HG03342 (cell line): ENCODE results near the gene ACSF2.
"Not testable (repeated sequence)": the region's sequence is repeated elsewhere in the genome, so short reads cannot be mapped to it uniquely, and the experiment has no call there.

ENCODE experiments used
- ATAC-seq: cut with Tn5 transposase; IDR thresholded peaks from one replicate; pipeline ENCODE4 v1.9.1; 2021; ENCODE audit warnings: mild to moderate bottlenecking, moderate library complexity; ENCODE audit not compliant: unreplicated experiment

The ACSF2 gene

GRCh38 chr17:50461550-50462132 lies 35.6 kb downstream of the ACSF2 start:
- no peak for ATAC-seq

- ATAC-seq, result no peak
Observed at GRCh38 chr17:50462446-50462845, 36.4 kb downstream of the ACSF2 start.

DNA sequence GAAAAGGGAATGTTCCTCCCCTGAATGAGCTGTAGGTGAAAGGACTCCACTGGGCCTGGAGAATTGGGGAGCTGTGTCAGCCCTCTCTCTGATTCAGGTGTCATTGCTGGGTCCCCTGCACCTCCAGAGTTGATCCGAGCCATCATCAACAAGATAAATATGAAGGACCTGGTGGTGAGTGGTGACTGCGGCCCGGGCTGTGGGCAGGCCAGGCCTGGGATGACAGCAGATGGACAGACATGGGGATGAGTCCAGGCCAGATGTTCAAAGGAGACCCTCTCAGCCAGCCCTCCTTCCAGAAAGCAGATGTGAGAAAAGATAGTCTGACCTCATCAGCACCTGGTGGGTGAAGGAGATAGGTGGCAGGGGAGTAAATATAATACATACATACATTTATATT lies 38.1 kb downstream of the ACSF2 start:
- ATAC-seq, result no peak

- ATAC-seq, result no peak
Observed at GRCh38 chr17:50464736-50465135, 38.7 kb downstream of the ACSF2 start.

- no peak for ATAC-seq
Observed at GRCh38 chr17:50465171-50465570, 39.2 kb downstream of the ACSF2 start.

GRCh38 chr17:50465635-50466034 lies 39.6 kb downstream of the ACSF2 start:
- no peak for ATAC-seq

DNA sequence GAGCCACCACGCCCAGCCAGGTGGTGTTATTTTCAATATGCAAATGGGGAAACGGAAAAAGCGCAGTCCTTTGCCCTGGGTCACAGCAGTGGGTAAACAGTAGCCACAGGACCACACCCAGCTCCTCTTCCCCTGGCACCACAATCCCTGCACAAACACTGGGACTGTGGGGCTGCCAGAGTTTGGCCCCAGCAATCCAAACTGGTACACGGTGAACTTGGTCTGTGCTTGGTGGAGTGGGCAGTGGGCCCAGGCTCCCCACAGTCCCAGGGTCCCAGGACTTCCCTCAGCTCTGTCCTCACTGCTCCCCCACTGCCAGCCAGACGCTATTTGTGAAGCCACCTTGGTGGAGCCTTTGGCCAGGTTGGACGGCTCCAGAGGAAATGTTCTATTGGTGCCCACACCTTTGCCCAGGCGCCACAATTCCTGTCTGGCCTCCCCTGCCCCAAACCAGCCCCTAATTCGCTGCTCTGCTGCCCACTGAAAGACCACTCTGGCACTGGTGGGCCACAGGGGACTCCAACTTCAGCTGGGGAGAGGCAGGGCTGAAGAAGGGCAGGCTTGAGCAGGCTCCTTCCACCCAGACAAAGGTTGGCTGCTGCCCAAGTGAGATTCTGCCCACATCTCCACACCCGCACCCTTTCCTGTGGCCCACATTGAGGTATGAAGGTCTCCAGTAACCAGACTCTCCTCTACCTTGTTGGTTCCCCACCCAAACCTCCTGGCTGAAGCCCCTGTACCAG lies 40.5 kb downstream of the ACSF2 start:
- ATAC-seq, result no peak

DNA sequence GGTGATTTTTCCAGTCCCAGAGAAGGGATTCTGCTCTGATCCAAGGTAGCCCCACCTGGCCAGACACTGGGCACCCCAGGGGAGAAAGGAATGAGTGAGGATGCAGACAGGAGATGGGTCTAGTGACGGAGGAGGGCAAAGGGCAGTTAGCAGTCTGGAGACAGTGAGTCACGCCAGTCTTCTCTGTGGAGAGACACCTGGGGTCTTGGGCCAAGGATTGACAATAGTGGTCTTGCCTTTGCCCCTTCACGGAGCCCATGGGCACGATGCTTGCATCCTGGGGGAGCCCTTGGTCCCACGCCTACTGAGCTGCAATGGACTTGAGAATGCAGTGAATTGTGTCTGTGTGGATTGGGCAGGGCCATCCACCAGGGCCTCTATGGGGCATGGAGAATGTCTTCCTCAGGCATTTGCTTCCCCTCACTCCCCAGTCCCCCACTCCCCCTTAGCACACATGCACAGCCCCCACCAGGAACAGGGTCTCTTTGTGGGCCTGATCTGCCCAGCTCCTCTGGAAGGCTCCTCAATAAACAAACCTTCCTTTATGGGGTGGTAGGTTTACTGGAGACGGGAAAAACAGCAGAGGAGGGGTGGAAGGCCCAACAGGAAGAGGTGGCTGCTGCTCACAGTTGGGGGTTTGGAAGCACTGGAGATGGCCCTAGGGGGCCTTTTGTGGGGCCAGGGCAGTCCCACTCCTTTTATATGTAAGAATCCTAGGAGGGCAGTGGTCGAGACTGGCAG lies 41.3 kb downstream of the ACSF2 start:
- no peak for ATAC-seq

GRCh38 chr17:50467855-50468303 lies 41.9 kb downstream of the ACSF2 start:
- ATAC-seq, result no peak

GRCh38 chr17:50468304-50469207 lies 42.5 kb downstream of the ACSF2 start, which contains the start of gene CHAD:
Gene CHAD (minus strand): TSS chr17:50468880. CDS start chr17:50468813, 67 bp downstream.
- no peak for ATAC-seq

DNA sequence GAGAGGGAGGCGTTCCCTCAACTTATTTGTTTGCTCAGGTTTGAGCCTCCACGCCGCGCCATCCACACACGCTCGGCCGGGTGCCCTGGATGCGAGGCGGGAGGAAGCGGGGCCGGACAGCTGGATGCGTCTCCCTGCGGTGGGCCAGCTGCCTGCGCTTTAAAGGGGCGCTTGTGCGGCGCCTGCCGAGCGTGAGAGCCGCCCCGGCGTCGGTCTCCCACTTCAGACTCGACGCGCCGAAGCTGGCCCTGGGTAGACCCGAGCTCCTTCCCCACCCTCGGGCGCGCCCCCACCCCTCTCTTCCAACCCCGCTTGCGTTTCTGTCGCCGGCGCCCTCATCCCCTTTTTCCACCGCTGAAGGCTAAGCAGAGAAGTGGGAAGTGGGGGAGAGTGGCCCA lies 43.2 kb downstream of the ACSF2 start:
- no peak for ATAC-seq

GRCh38 chr17:50469671-50470305 lies 43.8 kb downstream of the ACSF2 start:
- no peak for ATAC-seq

DNA sequence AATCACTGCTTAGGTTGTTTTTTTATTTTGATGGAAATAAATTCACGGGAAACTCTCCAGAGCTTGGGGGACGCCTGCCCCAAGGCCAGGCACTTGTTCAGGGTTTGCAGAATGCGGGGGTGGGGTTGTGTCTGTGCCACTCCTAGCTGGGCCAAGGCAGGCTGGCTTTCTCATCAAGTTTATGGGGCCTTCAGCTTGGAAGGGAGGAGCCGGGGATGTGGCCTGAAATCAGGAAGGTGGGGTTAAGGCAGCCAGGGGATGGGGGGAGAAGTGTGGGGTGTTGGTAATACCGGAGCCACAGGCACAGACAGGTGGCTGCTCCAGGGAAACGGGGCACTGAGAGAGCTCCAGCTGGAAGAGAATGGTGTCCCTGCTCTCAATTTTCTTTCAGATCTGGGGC lies 44.4 kb downstream of the ACSF2 start:
- no peak for ATAC-seq

DNA sequence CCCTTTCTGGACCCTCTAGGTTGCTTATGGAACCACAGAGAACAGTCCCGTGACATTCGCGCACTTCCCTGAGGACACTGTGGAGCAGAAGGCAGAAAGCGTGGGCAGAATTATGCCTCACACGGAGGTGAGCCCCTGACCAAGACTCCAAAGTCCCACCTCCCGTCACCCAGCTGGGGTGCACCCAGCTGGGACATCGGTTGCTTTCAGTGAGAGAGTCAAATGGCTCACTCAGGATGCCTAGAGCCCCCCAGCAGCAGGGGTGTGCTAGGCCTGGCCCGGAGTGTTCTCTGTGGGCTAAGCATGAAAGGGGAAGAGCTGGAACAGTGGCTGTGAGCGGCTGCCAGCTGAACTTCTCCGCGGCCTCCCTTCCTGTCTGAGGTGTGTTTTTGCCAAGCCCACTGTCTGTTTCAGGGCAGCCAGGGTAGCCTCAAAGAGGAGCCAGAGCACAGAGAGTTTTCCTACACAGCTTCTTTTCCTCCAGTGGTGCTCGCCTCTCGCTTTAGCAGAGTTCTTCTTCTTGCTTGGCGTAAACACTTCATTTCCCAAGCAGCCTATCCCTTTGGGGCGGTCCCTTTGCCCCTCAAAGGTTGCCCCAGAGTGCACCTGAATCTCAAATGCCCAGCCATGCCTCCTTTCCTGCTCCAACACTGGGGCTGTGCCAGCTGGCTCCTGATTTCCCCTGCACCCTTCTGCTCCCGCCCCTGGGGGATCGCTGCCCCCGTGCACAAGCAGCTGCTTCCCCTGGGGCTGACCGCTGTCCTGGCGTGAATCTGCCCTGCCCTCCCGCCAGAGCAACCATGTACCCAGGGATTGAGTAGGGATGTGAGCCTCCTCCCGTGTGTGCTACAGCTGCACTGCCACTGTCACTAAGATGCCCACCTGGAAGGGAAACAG lies 45.2 kb downstream of the ACSF2 start:
- no peak for ATAC-seq

DNA sequence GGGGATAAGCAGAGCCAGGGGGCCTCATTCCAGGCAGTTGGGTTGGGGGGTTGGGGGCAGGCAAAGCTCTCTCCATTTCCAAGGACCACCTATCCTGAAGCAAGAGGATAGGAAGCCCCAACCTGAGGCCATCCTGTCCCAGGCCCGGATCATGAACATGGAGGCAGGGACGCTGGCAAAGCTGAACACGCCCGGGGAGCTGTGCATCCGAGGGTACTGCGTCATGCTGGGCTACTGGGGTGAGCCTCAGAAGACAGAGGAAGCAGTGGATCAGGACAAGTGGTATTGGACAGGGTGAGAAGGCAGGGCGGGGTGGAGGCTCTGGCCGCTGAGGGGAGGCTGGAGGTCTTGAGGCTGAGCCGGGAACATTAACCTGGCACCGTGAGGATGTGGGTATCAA lies 46.3 kb downstream of the ACSF2 start:
- no peak for ATAC-seq

GRCh38 chr17:50472761-50473161 lies 46.7 kb downstream of the ACSF2 start:
- not testable (repeated sequence) for ATAC-seq

DNA sequence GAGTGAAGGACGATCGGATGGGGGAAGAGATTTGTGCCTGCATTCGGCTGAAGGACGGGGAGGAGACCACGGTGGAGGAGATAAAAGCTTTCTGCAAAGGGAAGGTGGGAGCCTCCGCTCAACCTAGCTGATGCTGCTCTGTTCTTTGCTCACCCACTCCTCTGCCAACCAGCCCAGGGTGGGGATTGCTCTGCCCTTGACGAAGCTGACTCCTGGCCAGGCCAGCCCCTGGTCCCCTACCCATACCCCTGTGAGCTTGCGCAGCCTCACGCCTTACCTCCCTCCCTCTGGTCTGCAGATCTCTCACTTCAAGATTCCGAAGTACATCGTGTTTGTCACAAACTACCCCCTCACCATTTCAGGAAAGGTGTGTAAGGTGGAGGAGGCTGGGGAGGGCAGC lies 47.9 kb downstream of the ACSF2 start:
- no peak for ATAC-seq

GRCh38 chr17:50474523-50474922 lies 48.5 kb downstream of the ACSF2 start:
- no peak for ATAC-seq

DNA sequence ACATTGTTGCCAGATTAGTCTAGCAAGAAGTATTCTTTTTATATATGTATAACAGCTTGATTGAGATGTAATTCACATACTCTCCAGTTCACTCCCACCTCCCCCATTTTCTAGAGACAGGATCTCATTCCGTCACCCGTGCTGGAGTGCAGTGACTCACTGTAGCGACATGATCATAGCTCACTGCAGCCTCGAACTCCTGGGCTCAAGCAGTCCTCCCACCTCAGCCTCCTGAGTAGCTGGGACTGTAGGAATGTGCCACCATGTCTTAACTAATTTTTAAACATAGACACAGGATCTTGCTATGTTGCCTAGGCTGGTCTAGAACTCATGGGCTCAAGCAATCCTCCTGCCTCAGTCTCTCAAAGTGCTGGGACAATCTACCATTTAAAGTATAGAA lies 49.3 kb downstream of the ACSF2 start:
- no peak for ATAC-seq
